T-helper 22 cell (primary cell): ENCODE data around the gene ANKRD27.
A peak's percentile ranks its signal among the peaks of the same experiment; 100 is the strongest.
"Not testable (repeated sequence)": the region's sequence is repeated elsewhere in the genome, so short reads cannot be mapped to it uniquely, and the experiment has no call there.

Source experiments
- DNase-seq: peaks from one replicate; pipeline ENCODE4 v3.0.0-alpha.2; 2020; ENCODE audit warnings: low read depth

Gene ANKRD27

DNA sequence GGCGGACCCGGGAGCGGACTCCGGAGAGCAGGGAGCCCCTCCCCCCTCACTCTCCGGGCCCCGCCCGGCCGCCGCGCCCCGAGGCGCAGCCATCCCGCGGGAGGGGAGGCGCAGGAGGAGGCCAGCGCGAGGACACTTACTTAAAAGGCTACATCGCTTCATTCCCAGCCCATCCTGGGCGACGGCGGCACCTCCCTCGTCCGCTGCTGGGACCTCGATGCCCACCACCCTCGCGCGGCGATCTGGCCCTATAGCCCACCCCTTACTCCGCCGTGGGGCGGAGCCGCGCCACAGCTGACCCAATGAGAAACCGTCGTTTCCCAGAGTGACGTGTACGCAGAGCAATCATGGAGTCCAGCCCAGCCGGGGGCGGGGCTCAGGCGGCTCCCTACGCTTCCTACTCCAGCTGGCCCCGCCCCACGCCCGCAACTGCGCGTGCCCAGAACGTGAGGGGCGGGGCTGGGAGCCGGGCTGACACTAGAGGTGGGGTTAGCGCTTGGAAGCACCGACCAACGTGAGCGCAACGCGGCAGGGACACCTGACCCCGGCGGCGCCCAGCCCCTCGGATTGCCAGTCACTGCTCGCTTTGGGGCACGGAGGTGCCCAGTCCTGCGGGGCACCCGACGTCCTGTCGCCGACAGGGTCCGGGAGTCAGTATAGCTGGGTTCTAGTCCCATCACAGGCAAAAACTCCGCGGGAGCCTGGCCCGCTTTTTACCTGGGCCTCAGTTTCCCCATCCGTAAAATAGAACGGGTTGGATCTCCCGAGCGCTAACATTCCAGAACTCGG lies at the start of gene ANKRD27:
TSS of gene ANKRD27 (minus strand) at position 250 of the 789 bp plus-strand sequence. CDS start 16,165 bp downstream, outside the sequence.
- DNase-seq, result peak; percentile 94

DNA sequence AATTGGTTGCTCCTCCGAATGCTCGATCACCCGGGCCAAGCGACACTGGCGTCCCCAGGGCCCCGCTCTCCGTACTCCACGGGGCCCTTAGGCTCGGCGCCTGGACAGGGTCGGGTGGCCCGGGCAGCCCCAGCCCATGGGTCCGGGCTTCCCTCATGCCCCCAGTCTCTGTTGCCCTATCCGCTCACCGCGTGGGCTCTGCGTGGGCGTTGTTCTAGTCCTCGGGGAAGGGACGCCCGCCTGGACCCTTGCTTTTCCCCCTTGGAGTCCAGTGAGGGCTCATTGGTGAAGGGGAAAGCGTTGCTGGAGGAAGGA lies 45.9 kb upstream of the ANKRD27 start:
- DNase-seq, result no peak

DNA sequence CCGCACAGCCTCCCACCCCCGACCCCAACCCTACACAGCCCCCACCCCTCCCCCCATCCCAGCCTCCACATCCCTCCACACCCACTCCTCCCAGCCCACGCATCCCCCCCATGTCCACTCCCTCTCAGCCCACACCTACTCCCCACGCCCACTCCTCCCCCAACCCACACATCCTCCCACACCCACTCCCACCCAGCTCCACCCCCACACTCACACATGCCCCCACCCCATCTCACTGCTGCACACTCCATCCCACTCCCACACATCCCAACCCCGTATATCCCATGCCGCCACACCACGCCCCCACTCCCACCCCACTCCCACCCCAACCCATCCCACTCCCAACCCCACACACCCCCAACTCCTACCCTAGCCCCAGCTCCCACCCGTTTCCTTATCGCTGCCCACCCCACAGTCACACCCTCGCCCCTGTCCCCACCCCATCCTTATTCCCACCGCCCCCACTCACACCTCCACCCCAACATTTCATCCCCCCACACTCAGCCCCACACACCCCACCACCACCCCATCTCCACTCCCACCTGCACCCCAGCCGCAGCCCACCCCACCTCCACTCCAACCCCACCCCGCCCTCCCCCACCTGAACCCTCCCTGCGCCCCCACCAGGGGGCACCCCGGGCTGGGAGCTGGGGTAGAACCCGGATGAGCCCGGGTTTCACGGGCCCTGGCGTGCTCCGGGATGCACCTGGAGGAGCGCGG lies 45.4 kb upstream of the ANKRD27 start:
- no peak for DNase-seq

DNA sequence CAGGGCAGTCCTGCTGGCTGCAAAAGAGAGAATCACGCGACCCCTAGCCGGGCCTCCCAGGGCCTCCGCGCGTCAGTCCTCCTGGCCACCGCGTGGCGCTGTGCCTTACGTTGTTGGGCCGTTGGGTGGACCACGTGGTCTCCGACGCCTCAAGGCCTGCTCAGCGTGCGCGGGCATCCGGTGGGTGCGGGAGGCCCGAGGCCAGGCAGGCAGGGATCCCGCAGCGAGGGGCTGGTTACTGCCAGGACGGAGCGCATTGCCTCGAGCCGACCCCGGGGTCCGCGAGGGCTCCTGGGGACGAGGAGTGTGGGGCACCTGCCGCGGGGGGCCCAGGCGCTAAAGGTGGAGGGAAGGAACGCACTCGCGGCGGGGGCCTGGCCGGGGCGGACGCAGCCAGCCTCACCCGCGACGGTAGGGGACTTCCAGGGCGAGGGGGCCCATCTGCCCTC lies 44.7 kb upstream of the ANKRD27 start, which contains the start of gene TDRD12:
TSS of gene TDRD12 (plus strand) at position 157 of the 449 bp plus-strand sequence. CDS start 306 bp downstream, outside the sequence.
- no peak for DNase-seq

DNA sequence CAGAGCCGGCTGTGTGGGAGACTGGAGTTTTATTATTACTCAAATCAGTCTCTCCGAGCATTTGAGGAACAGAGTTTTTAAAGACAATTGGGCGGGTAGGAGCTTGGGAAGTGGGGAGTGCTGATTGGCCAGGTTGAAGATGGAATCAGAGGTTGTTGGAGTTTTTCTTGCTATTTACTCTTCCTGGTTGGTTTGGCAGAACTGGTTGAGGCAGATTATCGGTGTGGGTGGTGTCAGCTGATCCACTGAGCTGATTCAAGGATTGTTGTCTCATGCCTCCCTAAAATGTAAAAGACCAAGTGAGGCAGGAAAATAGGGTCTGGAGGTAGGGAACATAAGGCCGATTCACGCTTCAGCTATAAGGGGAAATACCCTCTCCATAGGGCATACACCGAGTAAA lies 43.3 kb upstream of the ANKRD27 start:
- no peak for DNase-seq

DNA sequence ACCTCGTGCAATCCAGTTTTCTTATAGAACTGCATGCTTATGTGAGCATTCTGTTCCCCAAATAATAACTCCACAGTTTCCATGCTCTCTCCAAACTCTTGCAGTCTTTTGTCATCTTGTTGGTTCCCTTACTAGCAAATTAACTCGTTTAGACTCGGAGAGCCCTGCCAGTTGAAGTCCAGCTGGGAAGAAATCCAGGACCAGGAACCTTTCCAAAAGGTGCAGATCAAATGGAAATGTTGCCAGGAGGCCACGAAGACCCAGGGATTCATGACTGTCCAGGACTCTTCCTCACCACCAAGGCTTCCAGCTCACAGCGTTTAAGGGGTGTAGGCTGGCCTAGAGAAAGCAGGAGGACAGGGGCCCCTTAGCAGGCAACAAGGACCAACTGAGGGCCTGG lies 42.5 kb upstream of the ANKRD27 start:
- DNase-seq, result no peak

DNA sequence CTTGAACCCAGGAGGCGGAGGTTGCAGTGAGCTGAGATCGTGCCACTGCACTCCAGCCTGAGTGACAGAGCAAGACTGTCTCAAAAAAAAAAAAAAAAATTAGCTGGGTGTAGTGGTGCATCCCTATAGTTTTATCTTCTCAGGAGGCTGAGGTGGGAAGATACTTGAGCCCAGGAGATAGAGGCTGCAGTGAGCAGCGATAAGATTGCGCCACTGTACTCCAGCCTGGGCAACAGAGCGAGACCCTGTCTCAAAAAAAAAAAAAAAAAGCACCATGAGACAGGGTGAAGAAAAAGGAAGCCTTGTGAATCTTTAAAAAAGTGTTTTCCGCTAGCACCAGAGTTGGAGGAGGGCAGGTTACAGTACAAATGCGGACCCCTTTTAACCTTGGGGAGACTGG lies 41.2 kb upstream of the ANKRD27 start:
- DNase-seq, result not testable (repeated sequence)

DNA sequence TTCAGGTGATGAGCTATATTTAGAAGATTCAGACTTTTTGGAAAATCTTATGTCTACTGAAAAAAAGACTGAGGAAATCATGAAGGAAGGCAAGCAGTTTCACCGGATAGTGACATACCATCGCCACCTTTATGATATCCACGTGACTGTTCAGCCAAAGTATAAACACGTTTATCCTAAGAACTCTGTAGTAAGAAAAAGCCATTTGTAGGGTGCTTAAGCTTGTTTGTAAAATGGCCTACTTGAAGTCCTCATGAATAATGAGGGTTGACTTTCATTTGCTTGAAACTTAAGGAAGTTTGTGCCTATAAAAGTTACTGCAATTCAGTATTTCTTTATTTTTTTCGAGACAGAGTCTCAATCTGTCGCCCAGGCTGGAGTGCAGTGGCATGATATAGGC lies 36.8 kb upstream of the ANKRD27 start:
- no peak for DNase-seq

DNA sequence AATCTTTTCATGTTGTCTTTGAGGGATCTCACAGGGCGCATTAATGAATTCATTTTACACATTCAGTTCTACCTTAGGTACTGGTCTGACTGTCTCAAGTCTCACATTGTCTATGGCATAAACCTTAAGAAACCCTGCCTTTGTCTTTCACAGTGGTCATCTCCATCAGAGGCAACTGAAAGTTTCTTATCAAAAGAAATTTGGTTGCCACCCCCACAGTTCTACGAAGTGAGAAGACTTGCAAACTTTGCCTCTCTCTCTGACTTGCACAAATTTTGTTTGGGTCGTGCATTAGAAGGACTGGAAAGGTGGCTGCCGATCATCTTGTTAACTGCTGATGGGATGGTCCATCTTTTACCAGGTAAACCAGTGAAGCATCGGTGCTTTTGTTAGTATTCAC lies 34.1 kb upstream of the ANKRD27 start:
- no peak for DNase-seq

DNA sequence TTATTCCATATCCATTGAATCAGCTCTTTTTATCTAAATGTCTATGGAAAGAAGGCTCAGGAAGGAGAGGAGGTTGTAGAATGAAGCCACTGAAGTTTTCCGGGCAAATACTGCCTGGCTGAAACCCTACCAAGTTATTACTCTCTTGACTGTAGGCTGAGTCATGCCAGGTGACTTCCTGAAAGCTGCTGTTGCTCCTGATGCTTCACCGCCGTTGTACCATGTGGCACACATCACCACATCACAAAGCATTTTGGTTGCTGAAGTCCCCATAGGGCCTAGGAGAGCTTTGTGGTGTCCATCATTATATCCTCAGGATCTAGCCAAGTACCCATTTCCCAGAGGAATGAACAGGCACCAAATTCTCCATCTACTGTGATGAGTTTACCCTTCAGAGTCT lies 33.5 kb upstream of the ANKRD27 start:
- DNase-seq, result no peak

DNA sequence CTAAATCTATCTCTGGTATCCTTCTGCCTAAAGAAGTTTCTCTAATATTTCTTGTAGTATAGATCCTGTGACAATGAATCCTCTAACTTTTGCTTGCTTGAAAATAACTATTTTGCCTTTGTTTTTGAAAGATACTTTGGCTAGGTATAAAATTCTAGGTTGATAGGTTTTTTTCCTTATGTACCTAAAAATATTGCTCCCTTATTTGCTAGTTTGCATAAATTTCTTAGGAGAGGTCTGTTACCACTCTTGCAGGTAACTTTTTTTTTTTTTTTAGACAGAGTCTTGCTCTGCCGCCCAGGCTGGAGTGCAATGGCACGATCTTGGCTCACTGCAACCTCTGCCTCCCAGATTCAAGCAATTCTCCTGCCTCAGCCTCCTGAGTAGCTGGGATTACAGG lies 29.0 kb upstream of the ANKRD27 start:
- not testable (repeated sequence) for DNase-seq

DNA sequence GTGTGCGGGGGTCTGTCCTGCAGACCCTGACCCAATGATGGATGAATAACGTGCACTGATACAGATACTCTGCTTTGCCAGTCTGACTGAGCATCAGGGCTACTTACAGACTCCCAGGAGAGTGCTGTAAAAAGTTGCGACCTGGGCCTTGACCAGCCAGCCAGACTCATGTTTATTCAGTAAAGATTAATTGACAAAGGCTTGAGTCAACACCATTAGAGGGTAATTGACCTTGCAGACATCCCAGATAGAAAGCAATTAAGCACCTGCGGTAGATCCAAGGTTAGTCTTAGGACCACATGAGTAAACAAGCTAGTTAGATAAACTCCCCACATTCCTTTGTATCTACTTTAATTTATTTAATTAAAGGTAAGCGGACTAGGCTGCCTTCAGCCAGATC lies 27.0 kb upstream of the ANKRD27 start:
- no peak for DNase-seq

DNA sequence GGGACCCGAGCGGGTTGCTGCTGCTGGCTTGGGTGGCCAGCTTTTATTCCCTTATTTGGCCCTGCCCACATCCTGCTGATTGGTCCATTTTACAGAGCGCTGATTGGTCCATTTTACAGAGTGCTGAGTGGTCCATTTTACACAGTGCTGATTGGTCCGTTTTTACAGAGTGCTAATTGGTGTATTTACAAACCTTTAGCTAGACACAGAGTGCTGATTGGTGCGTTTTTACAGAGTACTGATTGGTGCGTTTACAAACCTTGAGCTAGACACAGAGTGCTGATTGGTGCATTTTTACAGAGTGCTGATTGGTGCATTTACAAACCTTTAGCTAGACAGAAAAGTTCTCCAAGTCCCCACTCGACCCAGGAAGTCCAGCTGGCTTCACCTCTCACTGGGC lies 25.1 kb upstream of the ANKRD27 start:
- not testable (repeated sequence) for DNase-seq

DNA sequence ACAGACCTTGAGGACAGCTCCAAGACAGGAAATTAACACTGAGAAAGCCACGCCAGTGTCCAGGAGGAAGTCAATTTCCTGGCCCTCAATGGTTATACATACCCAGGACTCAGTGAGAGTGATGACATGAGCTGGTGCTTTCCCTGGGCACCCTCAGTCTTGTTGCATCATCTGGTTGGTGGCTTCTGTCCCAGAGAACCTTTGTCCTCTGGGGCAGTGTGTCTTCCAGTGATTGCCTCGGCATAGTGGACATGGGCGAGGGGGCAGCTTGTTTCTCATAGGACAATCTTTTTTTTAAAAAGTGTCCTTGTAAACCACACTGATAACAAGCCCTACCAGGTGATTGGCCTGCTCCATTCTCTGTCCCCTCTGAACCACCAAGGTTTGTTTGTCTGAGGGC lies 21.8 kb upstream of the ANKRD27 start:
- DNase-seq, result not testable (repeated sequence)

DNA sequence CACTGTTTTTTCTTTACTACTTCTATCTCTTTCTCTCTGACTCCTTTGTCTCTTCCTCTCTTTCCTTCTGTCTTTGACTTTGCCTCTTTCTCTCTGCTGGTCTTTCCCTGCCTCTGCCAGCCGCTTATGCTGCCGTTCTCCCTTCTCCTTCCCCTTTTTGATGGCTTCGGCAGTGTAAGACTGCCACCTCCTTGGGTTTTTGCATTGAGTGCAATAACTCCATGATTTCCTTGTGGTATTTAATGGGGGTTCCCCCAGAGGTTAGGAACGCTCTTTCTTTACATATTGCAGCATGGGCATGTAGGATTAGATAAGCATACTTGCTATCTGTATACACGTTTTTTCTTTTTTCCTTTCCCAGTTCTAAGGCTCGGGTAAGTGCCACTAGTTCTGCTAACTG lies 20.5 kb upstream of the ANKRD27 start:
- DNase-seq, result not testable (repeated sequence)

DNA sequence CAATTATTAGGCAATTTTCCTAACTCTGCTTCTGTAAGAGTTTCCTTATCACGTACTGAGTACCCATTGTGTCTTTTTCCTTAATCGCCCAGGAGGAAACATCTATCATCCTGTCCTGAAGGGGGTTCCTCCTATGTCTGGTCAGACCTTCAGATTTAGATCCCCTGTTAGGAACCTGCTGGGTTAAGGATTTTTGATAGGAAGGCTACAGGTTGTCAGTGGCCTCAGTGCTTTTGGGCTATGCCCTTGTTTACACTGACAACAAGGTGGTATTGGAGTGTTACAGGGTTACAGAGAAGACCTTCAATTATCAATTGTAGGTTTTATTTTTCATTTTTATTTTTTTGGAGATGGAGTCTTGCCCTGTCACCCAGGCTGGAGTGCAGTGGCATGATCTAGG lies 19.9 kb upstream of the ANKRD27 start:
- not testable (repeated sequence) for DNase-seq

DNA sequence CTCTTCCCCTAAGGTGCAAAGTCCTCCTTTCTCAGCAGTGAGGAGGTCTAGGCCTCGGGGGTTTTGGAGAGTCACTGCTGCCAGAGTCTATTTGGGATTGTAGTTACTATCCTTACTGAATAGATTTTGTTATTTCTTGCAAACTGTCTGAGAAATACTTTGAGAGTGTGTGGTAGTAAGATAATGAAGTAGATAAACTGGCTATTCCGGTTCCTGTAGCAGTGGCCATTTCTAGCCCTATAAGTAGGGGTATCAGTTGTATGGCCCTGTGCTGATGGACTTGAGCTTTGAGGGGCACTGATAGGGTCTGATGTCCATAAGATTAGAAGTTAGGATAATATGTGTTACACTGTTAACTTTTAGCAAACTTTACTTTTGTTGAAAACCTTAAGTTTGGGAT lies 19.3 kb upstream of the ANKRD27 start:
- not testable (repeated sequence) for DNase-seq

DNA sequence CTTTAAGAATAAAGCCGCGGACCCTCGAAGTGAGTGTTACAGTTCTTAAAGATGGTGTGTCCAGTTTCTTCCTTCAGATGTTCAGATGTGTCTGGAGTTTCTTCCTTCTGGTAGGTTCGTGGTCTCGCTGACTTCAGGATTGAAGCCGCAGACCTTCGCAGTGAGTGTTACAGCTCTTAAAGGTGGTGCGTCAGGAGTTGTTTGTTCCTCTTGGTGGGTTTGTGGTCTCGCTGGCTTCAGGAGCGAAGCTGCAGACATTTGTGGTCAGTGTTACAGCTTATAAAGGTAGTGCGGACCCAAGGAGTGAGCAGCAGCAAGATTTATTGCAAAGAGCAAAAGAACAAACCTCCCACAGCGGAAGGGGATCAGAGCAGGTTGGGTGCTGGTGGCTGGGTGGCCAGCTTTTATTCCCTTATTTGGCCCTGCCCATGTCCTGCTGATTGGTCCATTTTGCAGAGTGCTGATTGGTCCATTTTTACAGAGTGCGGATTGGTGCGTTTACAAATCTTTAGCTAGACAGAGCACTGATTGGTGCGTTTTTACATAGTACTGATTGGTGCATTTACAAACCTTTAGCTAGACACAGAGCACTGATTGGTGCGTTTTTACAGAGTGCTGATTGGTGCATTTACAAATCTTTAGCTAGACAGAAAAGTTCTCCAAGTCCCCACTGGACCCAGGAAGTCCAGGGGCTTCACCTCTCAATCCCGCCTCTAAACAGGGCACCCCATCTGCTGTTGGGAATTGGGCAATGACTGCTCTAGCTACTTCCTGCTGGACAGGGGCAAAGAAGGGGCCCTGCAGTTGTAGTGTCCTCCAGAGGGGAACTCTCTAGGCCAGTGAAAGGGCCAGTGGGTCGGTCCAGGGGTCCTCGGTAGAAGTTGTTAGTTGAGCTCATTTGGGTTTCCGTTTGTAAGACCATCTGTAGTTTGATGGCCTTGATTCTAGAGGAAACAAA lies 18.4 kb upstream of the ANKRD27 start:
- not testable (repeated sequence) for DNase-seq

DNA sequence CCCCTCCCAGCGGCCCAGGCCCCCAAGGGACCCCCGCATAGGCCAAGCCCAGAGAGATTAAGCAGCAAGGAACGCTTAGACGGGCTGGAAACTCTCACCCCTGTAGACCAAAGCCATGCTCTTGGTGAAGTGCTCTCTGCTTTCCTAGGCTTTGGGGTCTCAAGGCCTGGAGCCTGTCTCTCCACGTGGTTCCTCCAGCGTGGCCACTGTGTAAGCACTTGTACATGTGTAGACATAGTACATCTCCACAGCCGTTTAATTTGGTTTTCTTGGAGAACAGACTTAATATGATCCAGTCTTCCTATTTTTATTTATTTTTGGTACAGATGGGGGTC lies 17.7 kb upstream of the ANKRD27 start:
- no peak for DNase-seq

DNA sequence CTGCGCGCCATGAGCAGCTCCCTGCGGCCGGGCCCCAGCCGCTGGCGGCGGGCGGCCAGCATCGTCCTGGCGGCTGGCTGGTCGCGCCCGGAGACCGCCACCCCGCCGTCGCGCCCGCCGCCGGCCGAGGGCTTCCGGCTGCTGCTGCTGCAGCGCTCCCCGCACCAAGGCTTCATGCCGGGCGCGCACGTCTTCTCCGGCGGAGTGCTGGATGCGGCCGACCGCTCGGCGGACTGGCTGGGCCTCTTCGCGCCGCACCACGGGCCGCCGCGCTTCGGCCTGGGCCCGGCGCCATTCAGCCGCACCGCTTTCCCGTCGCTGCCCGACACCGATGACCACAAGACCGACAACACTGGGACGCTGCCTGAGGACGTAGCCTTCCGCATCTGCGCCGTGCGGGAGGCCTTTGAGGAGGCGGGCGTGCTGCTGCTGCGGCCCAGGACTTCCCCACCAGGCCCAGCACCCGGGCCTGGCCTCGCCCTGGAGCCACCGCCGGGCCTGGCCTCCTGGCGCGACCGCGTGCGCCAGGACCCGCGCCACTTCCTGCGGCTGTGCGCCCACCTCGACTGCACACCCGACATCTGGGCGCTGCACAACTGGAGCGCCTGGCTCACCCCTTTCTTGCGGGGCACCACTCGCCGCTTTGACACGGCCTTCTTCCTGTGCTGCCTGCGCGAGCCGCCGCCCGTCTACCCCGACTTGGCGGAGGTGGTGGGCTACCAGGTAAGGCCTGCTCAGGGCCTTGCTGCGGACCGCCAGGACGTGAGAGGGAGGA lies 17.2 kb upstream of the ANKRD27 start:
- peak; percentile 27 for DNase-seq

DNA sequence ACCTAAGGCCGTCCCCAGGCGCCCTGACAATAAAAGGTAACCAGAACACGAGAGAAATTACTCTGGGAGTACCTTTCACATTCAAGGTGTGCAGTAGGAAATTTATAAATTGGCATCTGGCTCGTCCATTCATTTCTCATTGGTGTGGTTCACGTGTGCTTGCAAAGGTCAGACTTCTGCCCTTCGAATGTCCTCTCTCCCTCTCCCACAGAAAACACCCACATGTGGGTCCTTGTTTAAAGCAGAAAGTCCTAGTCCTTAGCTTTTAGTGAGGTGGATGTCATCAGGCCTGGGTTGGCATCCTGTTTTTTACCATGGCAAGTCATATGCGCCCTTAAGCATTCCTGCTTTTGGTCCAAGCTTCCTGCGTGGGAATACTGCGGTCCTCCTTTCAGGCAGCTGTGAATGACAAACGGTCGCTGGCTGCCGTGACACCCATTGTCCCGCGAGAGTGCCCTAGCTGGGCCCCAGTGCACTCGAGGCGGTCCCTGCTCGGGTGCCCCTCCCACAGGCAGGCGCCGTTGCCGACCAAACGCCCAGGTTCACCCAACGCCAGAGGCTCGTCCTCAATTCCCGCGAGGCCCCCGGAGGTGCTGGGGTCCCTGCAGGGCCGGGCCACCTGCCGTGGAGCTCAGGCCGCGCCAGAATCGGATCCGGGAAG lies 16.4 kb upstream of the ANKRD27 start, which contains the start of gene NUDT19:
TSS of gene NUDT19 (plus strand) at position 531 of the 661 bp plus-strand sequence. CDS start 140 bp downstream, outside the sequence.
- DNase-seq, result peak; percentile 50
